GM19025 (cell line): ENCODE data around the gene PRM2.
"Not testable (repeated sequence)": the region's sequence is repeated elsewhere in the genome, so short reads cannot be mapped to it uniquely, and the experiment has no call there.

Experiments
- ATAC-seq: cut with Tn5 transposase; IDR thresholded peaks from one replicate; pipeline ENCODE4 v1.9.1; 2021; ENCODE audit warnings: mild to moderate bottlenecking, low read depth, moderate library complexity; ENCODE audit not compliant: unreplicated experiment

PRM2 gene

GRCh38 chr16:11308493-11309283 is 32.4 kb upstream of the PRM2 start:
- no peak for ATAC-seq

- no peak for ATAC-seq
These were observed 31.6 kb upstream of the PRM2 start for GRCh38 chr16:11307639-11308492.

GRCh38 chr16:11306997-11307638 is 30.8 kb upstream of the PRM2 start:
- no peak for ATAC-seq

GRCh38 chr16:11306381-11306780 is 30.1 kb upstream of the PRM2 start:
- no peak for ATAC-seq

GRCh38 chr16:11303405-11304138 is 27.3 kb upstream of the PRM2 start:
- ATAC-seq = no peak

GRCh38 chr16:11302977-11303376 is 26.7 kb upstream of the PRM2 start:
- no peak for ATAC-seq

- ATAC-seq = no peak
These were observed 25.6 kb upstream of the PRM2 start for GRCh38 chr16:11301645-11302501.

- ATAC-seq = no peak
These were observed 24.2 kb upstream of the PRM2 start for GRCh38 chr16:11300560-11300892.

- ATAC-seq = no peak
These were observed 23.7 kb upstream of the PRM2 start for GRCh38 chr16:11299865-11300559.

GRCh38 chr16:11298950-11299547 is 22.8 kb upstream of the PRM2 start:
- not testable (repeated sequence) for ATAC-seq

GRCh38 chr16:11298143-11298900 is 22.0 kb upstream of the PRM2 start:
- ATAC-seq = no peak

GRCh38 chr16:11297492-11298142 is 21.3 kb upstream of the PRM2 start:
- ATAC-seq = peak; percentile 79

GRCh38 chr16:11296706-11297491 is 20.6 kb upstream of the PRM2 start:
- no peak for ATAC-seq

- no peak for ATAC-seq
These were observed 20.0 kb upstream of the PRM2 start for GRCh38 chr16:11296351-11296705.

- no peak for ATAC-seq
These were observed 19.4 kb upstream of the PRM2 start for GRCh38 chr16:11295672-11296071.

- no peak for ATAC-seq
These were observed 15.9 kb upstream of the PRM2 start for GRCh38 chr16:11292076-11292748.
